Uterus (tissue), 4 donors: ENCODE data around the gene SAMD14. TPM values are rescaled to one million over a fixed set of nuclear protein-coding genes. Genes with fewer than 3 reads are reported as not detected.

Experiments
- DNase-seq, 2 donors: peaks; one replicate each; pipeline ENCODE4 v3.0.0-alpha.2; 2019 to 2020
- H3K27ac ChIP-seq, 2 donors: fragments of 200-600 bp; sonication (generic); 1 replicate in 1 of 2; 2 replicates in 1 of 2; pipeline ENCODE4 v1.5.1; 2016 to 2018
- H3K27me3 ChIP-seq, 2 donors: fragments of 200-600 bp; sonication (generic); one replicate each; pipeline ENCODE4 v1.5.1; 2018 to 2019; ENCODE audit warnings: control low read depth in 1 of 2
- H3K36me3 ChIP-seq, 2 donors: fragments of 200-600 bp; sonication (generic); one replicate each; pipeline ENCODE4 v1.5.1; 2019; ENCODE audit warnings: control low read depth in 1 of 2
- H3K4me1 ChIP-seq, 2 donors: fragments of 200-600 bp; sonication (generic); one replicate each; pipeline ENCODE4 v1.5.1; 2018 to 2019; ENCODE audit warnings: control low read depth in 1 of 2
- H3K4me3 ChIP-seq, 2 donors: fragments of 200-600 bp; sonication (generic); 1 replicate in 1 of 2; 2 replicates in 1 of 2; pipeline ENCODE4 v1.5.1; 2018 to 2019; ENCODE audit warnings: mild to moderate bottlenecking in 1 of 2
- H3K9me3 ChIP-seq, 2 donors: fragments of 200-600 bp; sonication (generic); one replicate each; pipeline ENCODE4 v1.5.1; 2019; ENCODE audit warnings: control low read depth in 1 of 2
- POLR2A ChIP-seq, 2 donors: fragments of 450-650 bp; IDR thresholded peaks; one replicate each; pipeline ENCODE4 v1.6.1; 2016; ENCODE audit warnings: antibody characterized with exemption in 2 of 2, mild to moderate bottlenecking in 1 of 2, moderate library complexity in 1 of 2
- intact Hi-C: fragments of 100-400 bp; cut with DNase I; formaldehyde crosslinking; loops from one replicate; pipeline ENCODE4 v1.15.1; 2023; ENCODE audit warnings: low total_unique reads
- total RNA-seq, 4 donors: library from RNA; depleted of rRNA in 3 of 4; stranded (reverse); fragments of >200 nt in 3 of 4; gene quantifications; one replicate each; pipeline versions ENCODE4 v1.1.0 to v1.2.4, GENCODE V29; 2014 to 2023
- TF ChIP-seq, protein P1 (sequence below), 4 experiments: fragments of 200-600 bp in 2 of 4; fragments of 450-650 bp in 2 of 4; sonication (generic) in 2 of 4; IDR thresholded peaks; one replicate each; pipeline ENCODE4 v1.5.1; 2016 to 2019; ENCODE audit warnings: antibody characterized with exemption in 4 of 4, mild to moderate bottlenecking in 2 of 4, moderate library complexity in 1 of 4
- donor health status: DM: yes; HTN: yes; CAD: no.

Gene SAMD14
- total RNA-seq, 4 donors from 2014 or later: 2.3 to 11.3 (median 6.2) TPM; not detected in 1

DNA sequence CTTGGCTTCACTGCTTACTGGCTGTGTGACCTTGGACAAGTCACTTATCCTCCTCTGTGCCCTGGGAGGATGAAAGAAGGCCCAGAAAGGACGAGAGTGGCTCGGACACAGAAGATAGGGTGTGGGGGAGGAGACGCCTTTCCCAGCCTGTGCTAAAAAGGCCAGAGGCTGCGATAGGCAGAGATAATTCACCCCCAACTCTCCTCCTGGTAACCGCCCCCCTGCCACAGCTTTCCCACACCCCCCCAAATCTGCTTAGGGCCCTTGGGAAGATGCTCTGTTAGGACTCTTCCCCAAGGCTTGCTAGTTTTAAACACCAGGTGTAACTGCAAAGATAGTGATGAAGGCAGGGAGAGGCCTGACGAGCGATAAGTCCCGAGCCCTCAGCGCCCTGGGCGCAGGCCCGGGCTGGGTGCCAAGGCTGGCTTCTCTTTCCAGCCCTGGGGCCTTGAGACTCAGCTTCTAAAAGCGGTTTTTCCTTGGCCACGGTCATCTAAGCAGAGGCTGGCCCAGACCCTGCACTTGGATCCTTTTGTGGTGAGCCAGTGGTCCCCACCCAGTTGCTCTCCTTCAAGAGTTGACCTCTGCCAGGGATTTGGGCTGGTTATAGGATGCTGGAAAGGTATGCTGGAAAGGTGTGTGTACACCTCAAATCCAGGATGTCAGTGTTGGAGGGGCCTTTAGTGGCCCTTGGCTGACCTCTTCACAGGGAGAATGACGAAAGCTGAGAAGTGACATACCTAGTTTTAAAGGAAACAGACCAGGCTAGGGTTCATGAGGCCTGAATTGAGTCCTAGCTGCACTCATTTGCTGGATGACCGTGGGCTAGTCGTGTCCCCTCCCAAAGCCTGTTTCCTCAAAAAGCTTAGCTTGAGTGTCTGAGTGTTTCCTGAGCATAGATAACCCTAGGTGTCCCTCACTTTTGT, 24.0 kb upstream of the SAMD14 start:
- peak overlapping the region; percentile 93 to 94 for H3K27ac ChIP-seq
- no peaks in the 10 kb centered on the region for H3K36me3 ChIP-seq
- intact Hi-C loops: no loop called here
- peaks cover 0 to 6% of the 10 kb centered on the region in 2 donors for H3K4me1 ChIP-seq
- H3K4me3 ChIP-seq: no peak overlapping the region
- no peaks in the 10 kb centered on the region for H3K9me3 ChIP-seq
- no peaks in the 10 kb centered on the region for H3K27me3 ChIP-seq
- peak in 1 of 2 donors; percentile 54 for DNase-seq
- TF ChIP-seq, protein P1, sequence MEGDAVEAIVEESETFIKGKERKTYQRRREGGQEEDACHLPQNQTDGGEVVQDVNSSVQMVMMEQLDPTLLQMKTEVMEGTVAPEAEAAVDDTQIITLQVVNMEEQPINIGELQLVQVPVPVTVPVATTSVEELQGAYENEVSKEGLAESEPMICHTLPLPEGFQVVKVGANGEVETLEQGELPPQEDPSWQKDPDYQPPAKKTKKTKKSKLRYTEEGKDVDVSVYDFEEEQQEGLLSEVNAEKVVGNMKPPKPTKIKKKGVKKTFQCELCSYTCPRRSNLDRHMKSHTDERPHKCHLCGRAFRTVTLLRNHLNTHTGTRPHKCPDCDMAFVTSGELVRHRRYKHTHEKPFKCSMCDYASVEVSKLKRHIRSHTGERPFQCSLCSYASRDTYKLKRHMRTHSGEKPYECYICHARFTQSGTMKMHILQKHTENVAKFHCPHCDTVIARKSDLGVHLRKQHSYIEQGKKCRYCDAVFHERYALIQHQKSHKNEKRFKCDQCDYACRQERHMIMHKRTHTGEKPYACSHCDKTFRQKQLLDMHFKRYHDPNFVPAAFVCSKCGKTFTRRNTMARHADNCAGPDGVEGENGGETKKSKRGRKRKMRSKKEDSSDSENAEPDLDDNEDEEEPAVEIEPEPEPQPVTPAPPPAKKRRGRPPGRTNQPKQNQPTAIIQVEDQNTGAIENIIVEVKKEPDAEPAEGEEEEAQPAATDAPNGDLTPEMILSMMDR (IDR thresholded peaks at IDR 0.05): no peak
- no peak for TF ChIP-seq POLR2A (IDR thresholded peaks at IDR 0.05)

DNA sequence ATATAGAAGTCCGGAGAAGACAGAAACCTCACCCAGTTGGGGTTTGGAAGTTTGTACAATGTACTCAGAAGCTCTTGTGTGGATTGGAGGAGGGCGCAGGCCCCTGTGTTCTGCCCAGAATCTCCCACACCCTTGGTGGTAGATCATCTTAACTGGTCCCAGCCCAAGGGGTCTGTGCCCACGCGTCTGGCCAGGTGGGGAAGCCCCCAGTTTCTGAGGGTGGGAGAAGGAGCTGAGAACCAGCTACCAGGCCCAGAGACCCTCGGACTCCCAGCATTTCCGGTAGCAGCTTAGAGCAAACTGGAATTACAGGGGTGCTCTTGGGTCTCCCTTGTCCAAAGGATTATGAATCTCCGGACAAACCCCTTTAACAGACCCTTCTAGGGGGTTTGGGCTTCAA, 22.8 kb upstream of the SAMD14 start:
- Histone ChIP-seq H3K36me3 (no peaks in the 10 kb centered on the region), H3K9me3 (no peaks in the 10 kb centered on the region), H3K27ac (peak overlapping the region; percentile 93 to 94), H3K4me3 (no peak overlapping the region), H3K27me3 (no peaks in the 10 kb centered on the region), H3K4me1 (peaks cover 2 to 6% of the 10 kb centered on the region in 2 donors)
- DNase-seq: no peak
- intact Hi-C loops: no loop called here
- TF ChIP-seq POLR2A (IDR thresholded peaks at IDR 0.05): no peak
- TF ChIP-seq, protein P1 (IDR thresholded peaks at IDR 0.05): no peak

DNA sequence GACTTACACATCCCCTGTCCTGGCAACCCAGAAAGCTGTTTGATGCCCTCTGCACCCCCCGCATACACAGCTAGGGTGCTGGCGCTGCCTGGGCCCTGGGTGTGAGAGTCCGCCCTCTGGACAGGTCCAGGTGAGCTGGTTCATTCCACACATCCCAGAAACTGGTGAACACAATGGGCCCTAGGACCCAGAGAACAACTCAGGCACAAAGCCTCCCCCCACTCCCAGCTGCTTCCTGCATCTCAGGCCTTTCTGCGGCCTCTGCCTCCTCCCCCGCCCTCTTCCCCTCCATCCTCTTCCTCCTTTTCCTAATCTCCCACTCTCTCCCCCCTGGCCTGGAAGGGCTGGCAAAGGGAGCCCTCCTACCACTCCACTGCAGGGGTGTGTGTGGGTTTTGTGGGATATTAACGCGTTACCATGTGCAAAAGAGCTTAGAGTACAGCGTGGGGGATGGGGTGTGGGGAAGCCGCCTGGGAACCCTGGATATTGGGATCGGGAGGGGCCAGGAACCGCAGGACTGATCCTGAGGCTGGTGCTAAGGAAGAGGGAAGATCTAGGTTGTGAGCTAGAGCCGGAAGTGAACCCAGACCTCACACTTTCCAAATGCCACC, 22.1 kb upstream of the SAMD14 start:
- intact Hi-C loops: no loop called here
- Histone ChIP-seq H3K9me3 (no peaks in the 10 kb centered on the region), H3K4me1 (peaks cover 6 to 9% of the 10 kb centered on the region in 2 donors), H3K4me3 (peak overlapping the region; percentile 48 to 91), H3K27ac (peak overlapping the region; percentile 93 to 94), H3K36me3 (no peaks in the 10 kb centered on the region), H3K27me3 (no peaks in the 10 kb centered on the region)
- TF ChIP-seq, protein P1 (IDR thresholded peaks at IDR 0.05): peak in 2 of 4 experiments; percentile 34 to 37
- TF ChIP-seq POLR2A (IDR thresholded peaks at IDR 0.05): no peak
- DNase-seq: peak; percentile 82 to 90

DNA sequence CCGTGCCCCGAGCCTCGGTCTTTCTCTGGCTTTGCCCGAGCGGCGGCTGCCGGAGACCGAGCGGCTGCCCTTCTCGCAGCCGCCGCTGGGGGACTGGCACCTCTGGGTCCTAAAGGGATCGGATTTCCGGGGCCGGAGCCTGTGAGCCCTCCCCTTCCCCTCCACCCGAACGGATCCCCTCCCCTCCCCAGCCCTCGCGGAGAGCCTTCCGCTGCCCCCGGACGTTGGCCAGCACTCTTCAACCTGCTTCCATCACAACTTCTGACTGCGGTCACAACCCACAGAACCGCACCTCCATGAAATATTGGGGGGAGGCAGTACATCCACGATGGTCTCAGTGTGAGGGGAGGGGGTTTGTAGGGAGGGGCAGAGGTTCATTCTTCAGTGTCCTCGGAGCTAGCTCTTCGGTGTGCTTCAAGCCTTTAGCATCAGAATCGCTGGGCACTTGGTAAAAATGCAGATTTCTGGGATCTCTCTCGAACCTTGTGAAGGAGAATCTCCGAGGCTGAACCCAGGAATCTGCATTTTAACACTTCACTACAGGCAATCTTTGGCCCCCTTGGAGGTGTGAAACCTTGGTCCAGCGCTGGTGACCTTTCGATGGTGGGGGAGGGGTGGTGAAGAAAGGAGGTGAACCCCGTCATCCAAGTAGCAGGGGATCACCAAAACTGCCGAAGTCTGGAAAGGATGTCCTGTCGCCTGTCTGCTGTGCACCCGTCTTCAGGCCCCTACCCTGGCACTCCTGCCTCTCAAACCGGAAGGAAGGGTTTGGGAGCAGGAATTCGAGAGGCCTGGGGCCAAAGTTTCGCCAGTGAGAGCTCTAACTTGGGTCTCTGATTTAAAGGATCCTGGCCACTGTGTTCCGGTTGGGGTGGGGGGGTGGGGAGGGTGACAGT, 21.3 kb upstream of the SAMD14 start:
- Histone ChIP-seq H3K4me3 (peak overlapping the region; percentile 48 to 91), H3K36me3 (no peaks in the 10 kb centered on the region), H3K4me1 (peaks cover 6 to 17% of the 10 kb centered on the region in 2 donors), H3K27ac (peak overlapping the region; percentile 93 to 94), H3K9me3 (no peaks in the 10 kb centered on the region), H3K27me3 (no peaks in the 10 kb centered on the region)
- intact Hi-C loops: no loop called here
- TF ChIP-seq POLR2A (IDR thresholded peaks at IDR 0.05): peak; percentile 31 to 42
- TF ChIP-seq, protein P1 (IDR thresholded peaks at IDR 0.05): peak; percentile 47 to 87 (median 68)
- DNase-seq: peak; percentile 90 to 91
